Measurements from ENCODE around the gene BACH2.

GRCh38 chr6:90303039-90303438 is 6.4 kb upstream of the BACH2 start:
- no peak for TF ChIP-seq CTCF (IDR thresholded peaks at IDR 0.05; ENCODE audit: insufficient read depth, low read length, poor library complexity, severe bottlenecking)
- TF ChIP-seq EZH2phosphoT487 (conservative IDR thresholded peaks at IDR 0.05; ENCODE audit: low read length), result no peak
